Suprapubic skin (tissue), 3 donors: Measurements from ENCODE around the gene SLC38A3.

Experiments
- EP300 ChIP-seq: sonication (generic); formaldehyde crosslinking; IDR thresholded peaks from one replicate; pipeline ENCODE4 v1.6.1; 2017; ENCODE audit warnings: antibody characterized with exemption
- POLR2A ChIP-seq, 2 donors: fragments of 450-650 bp; IDR thresholded peaks; one replicate each; pipeline ENCODE4 v1.6.1; 2017; ENCODE audit warnings: antibody characterized with exemption in 2 of 2, mild to moderate bottlenecking in 2 of 2, moderate library complexity in 2 of 2
- TF ChIP-seq, protein P1 (sequence below), 2 donors: fragments of 200-600 bp in 1 of 2; fragments of 450-650 bp in 1 of 2; sonication (generic) in 1 of 2; IDR thresholded peaks; one replicate each; pipeline ENCODE4 v1.5.1; 2016 to 2019; ENCODE audit warnings: antibody characterized with exemption in 2 of 2, mild to moderate bottlenecking in 1 of 2, moderate library complexity in 1 of 2

GRCh38 chr3:50269977-50270413, 64.9 kb downstream of the SLC38A3 start:
- TF ChIP-seq, protein P1, sequence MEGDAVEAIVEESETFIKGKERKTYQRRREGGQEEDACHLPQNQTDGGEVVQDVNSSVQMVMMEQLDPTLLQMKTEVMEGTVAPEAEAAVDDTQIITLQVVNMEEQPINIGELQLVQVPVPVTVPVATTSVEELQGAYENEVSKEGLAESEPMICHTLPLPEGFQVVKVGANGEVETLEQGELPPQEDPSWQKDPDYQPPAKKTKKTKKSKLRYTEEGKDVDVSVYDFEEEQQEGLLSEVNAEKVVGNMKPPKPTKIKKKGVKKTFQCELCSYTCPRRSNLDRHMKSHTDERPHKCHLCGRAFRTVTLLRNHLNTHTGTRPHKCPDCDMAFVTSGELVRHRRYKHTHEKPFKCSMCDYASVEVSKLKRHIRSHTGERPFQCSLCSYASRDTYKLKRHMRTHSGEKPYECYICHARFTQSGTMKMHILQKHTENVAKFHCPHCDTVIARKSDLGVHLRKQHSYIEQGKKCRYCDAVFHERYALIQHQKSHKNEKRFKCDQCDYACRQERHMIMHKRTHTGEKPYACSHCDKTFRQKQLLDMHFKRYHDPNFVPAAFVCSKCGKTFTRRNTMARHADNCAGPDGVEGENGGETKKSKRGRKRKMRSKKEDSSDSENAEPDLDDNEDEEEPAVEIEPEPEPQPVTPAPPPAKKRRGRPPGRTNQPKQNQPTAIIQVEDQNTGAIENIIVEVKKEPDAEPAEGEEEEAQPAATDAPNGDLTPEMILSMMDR (IDR thresholded peaks at IDR 0.05): no peak
- TF ChIP-seq POLR2A (IDR thresholded peaks at IDR 0.05) (no peak), EP300 (no peak)
